ENCODE data around the gene CPED1.

- TF ChIP-seq EZH2 (IDR thresholded peaks at IDR 0.05; ENCODE audit: borderline replicate concordance, control insufficient read depth, low read depth, low read length) = no peak
- no peak for TF ChIP-seq CHD4 (IDR thresholded peaks at IDR 0.05)
- no peak for TF ChIP-seq SUPT20H (IDR thresholded peaks at IDR 0.05; ENCODE audit: borderline replicate concordance, control insufficient read depth, low read depth, low read length)
- TF ChIP-seq CTCF (IDR thresholded peaks at IDR 0.05 in 2 of 3, conservative IDR thresholded peaks at IDR 0.05 in 1 of 3; ENCODE audit: control insufficient read depth in 2 of 3, extremely low read depth in 1 of 3, insufficient read depth in 1 of 3, low read depth in 3 of 3, low read length in 3 of 3) = no peak
- TF ChIP-seq BHLHE40 (IDR thresholded peaks at IDR 0.05; ENCODE audit: borderline replicate concordance in 1 of 2, low read depth in 2 of 2, low read length in 1 of 2) = no peak
- TF ChIP-seq KDM1A (IDR thresholded peaks at IDR 0.05; ENCODE audit: borderline replicate concordance) = no peak
- TF ChIP-seq SUZ12 (IDR thresholded peaks at IDR 0.05; ENCODE audit: unreplicated experiment) = no peak
- TF ChIP-seq, protein P1, sequence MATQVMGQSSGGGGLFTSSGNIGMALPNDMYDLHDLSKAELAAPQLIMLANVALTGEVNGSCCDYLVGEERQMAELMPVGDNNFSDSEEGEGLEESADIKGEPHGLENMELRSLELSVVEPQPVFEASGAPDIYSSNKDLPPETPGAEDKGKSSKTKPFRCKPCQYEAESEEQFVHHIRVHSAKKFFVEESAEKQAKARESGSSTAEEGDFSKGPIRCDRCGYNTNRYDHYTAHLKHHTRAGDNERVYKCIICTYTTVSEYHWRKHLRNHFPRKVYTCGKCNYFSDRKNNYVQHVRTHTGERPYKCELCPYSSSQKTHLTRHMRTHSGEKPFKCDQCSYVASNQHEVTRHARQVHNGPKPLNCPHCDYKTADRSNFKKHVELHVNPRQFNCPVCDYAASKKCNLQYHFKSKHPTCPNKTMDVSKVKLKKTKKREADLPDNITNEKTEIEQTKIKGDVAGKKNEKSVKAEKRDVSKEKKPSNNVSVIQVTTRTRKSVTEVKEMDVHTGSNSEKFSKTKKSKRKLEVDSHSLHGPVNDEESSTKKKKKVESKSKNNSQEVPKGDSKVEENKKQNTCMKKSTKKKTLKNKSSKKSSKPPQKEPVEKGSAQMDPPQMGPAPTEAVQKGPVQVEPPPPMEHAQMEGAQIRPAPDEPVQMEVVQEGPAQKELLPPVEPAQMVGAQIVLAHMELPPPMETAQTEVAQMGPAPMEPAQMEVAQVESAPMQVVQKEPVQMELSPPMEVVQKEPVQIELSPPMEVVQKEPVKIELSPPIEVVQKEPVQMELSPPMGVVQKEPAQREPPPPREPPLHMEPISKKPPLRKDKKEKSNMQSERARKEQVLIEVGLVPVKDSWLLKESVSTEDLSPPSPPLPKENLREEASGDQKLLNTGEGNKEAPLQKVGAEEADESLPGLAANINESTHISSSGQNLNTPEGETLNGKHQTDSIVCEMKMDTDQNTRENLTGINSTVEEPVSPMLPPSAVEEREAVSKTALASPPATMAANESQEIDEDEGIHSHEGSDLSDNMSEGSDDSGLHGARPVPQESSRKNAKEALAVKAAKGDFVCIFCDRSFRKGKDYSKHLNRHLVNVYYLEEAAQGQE (IDR thresholded peaks at IDR 0.05; ENCODE audit: low read depth, low read length) = no peak
- no peak for TF ChIP-seq PBX3 (IDR thresholded peaks at IDR 0.05; ENCODE audit: insufficient replicate concordance, low read depth, low read length)
- no peak for TF ChIP-seq POLR2AphosphoS2 (IDR thresholded peaks at IDR 0.05; ENCODE audit: low read depth, low read length)
- no peak for TF ChIP-seq CHD1 (IDR thresholded peaks at IDR 0.05; ENCODE audit: low read depth, low read length)
- TF ChIP-seq POLR2A (IDR thresholded peaks at IDR 0.05; ENCODE audit: low read depth, low read length) = no peak
- no peak for TF ChIP-seq POLR2AphosphoS5 (IDR thresholded peaks at IDR 0.05; ENCODE audit: low read length)
Measured at GRCh38 chr7:121279060-121279620, 290.6 kb downstream of the CPED1 start.
